GM21526 (cell line): ENCODE data around the gene TOB2.

Experiments
- ATAC-seq: cut with Tn5 transposase; IDR thresholded peaks from one replicate; pipeline ENCODE4 v1.9.1; 2021; ENCODE audit warnings: moderate library complexity; ENCODE audit not compliant: unreplicated experiment, low FRiP score

The TOB2 gene

DNA sequence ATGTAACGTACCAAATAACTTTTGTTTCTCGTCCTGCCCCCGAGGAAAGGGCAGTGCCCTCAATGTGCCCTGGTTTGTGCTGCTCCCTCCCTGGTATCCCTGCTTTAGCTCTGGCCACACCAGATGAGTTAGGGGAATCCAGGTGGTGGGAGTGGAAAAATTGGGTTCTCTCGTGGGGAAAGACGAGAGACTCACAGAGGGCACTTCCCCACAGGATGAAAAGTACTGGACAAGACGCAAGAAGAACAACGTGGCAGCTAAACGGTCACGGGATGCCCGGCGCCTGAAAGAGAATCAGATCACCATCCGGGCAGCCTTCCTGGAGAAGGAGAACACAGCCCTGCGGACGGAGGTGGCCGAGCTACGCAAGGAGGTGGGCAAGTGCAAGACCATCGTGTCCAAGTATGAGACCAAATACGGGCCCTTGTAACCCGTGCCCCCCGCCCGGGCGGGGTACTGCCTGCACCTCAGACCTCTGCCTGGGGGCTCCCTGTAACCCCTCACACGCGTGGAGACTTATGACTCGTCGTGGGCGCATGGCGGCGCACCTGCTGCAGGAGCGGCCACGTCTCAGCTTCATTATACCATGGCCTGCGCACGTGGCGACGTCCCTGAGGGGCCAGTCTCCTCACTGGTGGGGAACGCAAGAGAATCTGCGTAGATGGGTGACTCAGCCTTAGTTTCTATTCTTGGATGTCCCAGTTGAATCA lies 50.9 kb downstream of the TOB2 start:
- no peak for ATAC-seq

DNA sequence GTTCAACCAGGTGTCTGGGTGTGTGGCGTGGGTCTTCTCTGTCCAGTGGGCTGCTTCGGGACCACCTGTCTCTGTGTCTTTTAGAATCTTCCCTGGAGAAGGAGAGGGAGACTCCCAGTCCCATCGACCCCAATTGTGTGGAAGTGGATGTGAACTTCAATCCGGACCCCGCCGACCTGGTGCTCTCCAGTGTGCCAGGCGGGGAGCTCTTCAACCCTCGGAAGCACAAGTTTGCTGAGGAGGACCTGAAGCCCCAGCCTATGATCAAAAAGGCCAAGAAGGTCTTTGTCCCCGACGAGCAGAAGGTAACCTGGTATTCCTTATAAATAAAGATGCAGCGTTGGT lies 52.6 kb downstream of the TOB2 start:
- no peak for ATAC-seq

DNA sequence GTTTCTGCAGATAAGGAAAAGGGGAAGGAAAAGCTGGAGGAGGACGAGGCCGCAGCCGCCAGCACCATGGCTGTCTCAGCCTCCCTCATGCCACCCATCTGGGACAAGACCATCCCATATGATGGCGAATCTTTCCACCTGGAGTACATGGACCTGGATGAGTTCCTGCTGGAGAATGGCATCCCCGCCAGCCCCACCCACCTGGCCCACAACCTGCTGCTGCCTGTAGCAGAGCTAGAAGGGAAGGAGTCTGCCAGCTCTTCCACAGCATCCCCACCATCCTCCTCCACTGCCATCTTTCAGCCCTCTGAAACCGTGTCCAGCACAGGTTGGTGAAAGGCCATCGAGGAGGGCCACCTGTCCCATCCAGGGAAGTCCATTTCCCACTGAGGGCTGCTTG lies 59.3 kb downstream of the TOB2 start:
- ATAC-seq = no peak

DNA sequence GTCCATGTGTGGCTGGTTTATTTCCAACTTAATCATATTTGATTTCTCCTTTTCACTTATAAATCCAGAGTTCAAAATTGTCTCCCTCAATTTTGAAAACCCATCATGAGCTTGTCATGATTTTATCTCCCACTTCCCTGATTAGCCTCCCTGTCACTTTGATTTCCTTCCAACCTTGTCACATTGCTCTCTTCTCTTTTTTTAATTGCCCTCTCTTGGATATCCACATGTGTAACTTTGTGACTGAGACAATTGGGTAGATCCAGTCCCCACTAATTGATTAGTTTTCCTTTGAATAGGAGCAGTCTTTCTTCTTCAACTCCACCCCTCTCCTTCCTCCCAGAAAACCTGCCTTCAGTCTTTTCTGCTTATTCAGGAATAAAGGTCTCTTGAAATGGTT lies 62.5 kb downstream of the TOB2 start:
- ATAC-seq = no peak
